ENCODE measurements around the gene LIAS.

- no peak for TF ChIP-seq CTCF (IDR thresholded peaks at IDR 0.05)
- no peak for TF ChIP-seq ZFX (IDR thresholded peaks at IDR 0.05; ENCODE audit: borderline replicate concordance)
These were observed 12.4 kb upstream of the LIAS start for GRCh38 chr4:39446483-39446841.
